Measurements from ENCODE around the gene GRB14. TPM values are rescaled to one million over a fixed set of nuclear protein-coding genes. Genes with fewer than 3 reads are reported as not detected.

The GRB14 gene
- total RNA-seq, 1 experiment from 2014 or later, result not detected

GRCh38 chr2:164485541-164485940 lies 135.7 kb downstream of the GRB14 start:
- Histone ChIP-seq H3K36me3 (ENCODE audit: control insufficient read depth, insufficient read depth, low read length) (no peaks in the 10 kb centered on the region), H3K27me3 (ENCODE audit: control insufficient read depth, insufficient read depth, low read length) (no peaks in the 10 kb centered on the region), H3K4me3 (ENCODE audit: low read depth in 2 of 2, low read length in 2 of 2) (no peak overlapping the region), H3K4me1 (ENCODE audit: control insufficient read depth, insufficient read depth, low read length) (no peaks in the 10 kb centered on the region), H3K9me3 (ENCODE audit: control insufficient read depth, insufficient read depth, low read depth, low read length) (no peaks in the 10 kb centered on the region), H3K27ac (ENCODE audit: low read length) (no peak overlapping the region)
- in situ Hi-C loops (cut with HindIII; ENCODE audit: low pct_unique_long_range_greater_than_20kb, low sequenced_read_pairs) (no loop called here), intact Hi-C loops (cut with micrococcal nuclease; ENCODE audit: unreplicated experiment) (no loop called here)
- ChIA-PET CTCF (no interaction called here), POLR2A (no interaction called here)
- BruUV-seq (replicated peaks), result no TSS peak
- DNase-seq (ENCODE audit: low read depth, low spot score) (no peak), ATAC-seq (no peak)
- no peak for TF ChIP-seq CTCF (IDR thresholded peaks at IDR 0.05)
- no peak for TF ChIP-seq POLR2AphosphoS5 (IDR thresholded peaks at IDR 0.05; ENCODE audit: low read depth, low read length)
- TF ChIP-seq SIN3A (IDR thresholded peaks at IDR 0.05; ENCODE audit: borderline replicate concordance, insufficient read depth, low read depth, low read length), result no peak
- no peak for TF ChIP-seq TCF7L2 (IDR thresholded peaks at IDR 0.05; ENCODE audit: low read depth, low read length)
- TF ChIP-seq, protein P1, sequence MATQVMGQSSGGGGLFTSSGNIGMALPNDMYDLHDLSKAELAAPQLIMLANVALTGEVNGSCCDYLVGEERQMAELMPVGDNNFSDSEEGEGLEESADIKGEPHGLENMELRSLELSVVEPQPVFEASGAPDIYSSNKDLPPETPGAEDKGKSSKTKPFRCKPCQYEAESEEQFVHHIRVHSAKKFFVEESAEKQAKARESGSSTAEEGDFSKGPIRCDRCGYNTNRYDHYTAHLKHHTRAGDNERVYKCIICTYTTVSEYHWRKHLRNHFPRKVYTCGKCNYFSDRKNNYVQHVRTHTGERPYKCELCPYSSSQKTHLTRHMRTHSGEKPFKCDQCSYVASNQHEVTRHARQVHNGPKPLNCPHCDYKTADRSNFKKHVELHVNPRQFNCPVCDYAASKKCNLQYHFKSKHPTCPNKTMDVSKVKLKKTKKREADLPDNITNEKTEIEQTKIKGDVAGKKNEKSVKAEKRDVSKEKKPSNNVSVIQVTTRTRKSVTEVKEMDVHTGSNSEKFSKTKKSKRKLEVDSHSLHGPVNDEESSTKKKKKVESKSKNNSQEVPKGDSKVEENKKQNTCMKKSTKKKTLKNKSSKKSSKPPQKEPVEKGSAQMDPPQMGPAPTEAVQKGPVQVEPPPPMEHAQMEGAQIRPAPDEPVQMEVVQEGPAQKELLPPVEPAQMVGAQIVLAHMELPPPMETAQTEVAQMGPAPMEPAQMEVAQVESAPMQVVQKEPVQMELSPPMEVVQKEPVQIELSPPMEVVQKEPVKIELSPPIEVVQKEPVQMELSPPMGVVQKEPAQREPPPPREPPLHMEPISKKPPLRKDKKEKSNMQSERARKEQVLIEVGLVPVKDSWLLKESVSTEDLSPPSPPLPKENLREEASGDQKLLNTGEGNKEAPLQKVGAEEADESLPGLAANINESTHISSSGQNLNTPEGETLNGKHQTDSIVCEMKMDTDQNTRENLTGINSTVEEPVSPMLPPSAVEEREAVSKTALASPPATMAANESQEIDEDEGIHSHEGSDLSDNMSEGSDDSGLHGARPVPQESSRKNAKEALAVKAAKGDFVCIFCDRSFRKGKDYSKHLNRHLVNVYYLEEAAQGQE (IDR thresholded peaks at IDR 0.05; ENCODE audit: insufficient read depth in 1 of 2, low read depth in 2 of 2, low read length in 1 of 2), result no peak

DNA sequence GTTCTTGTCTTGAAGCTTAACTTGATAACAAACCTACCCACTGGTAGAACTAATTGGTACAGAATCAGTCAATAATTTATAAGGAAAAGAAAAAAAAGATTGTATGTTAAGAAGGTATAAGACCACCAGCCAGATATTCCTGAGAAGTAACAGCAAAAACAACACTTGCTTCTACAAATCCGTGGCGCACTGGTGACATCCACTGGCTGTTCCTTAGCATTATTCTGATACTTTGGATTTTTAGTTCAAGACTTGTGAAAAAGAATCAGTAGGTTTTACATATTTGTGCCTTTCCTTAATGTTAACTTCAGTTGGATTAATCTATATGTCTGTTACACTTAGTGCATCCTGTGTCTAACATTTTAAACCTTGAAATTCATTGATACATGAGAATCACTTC lies 141.8 kb downstream of the GRB14 start:
- ATAC-seq (no peak), DNase-seq (ENCODE audit: low read depth, low spot score) (no peak)
- no peaks in the 10 kb centered on the region for H3K27me3 ChIP-seq (ENCODE audit: control insufficient read depth, insufficient read depth, low read length)
- intact Hi-C loops (cut with micrococcal nuclease; ENCODE audit: unreplicated experiment) (loop anchor here (5.0 kb wide), 2 partner anchors 1297 to 1312 kb away; no protein-coding TSS in a partner anchor), in situ Hi-C loops (cut with HindIII; ENCODE audit: low pct_unique_long_range_greater_than_20kb, low sequenced_read_pairs) (no loop called here)
- no peaks in the 10 kb centered on the region for H3K4me1 ChIP-seq (ENCODE audit: control insufficient read depth, insufficient read depth, low read length)
- no peaks in the 10 kb centered on the region for H3K9me3 ChIP-seq (ENCODE audit: control insufficient read depth, insufficient read depth, low read depth, low read length)
- no TSS peak for BruUV-seq (replicated peaks)
- H3K4me3 ChIP-seq (ENCODE audit: low read depth in 2 of 2, low read length in 2 of 2), result no peak overlapping the region
- no peak overlapping the region for H3K27ac ChIP-seq (ENCODE audit: low read length)
- TF ChIP-seq CTCF (IDR thresholded peaks at IDR 0.05), result peak; percentile 59; the same call in 1 of the 2 replicates
- no peak for TF ChIP-seq SIN3A (IDR thresholded peaks at IDR 0.05; ENCODE audit: borderline replicate concordance, insufficient read depth, low read depth, low read length)
- ChIA-PET POLR2A (no interaction called here), CTCF (no interaction called here)
- no peaks in the 10 kb centered on the region for H3K36me3 ChIP-seq (ENCODE audit: control insufficient read depth, insufficient read depth, low read length)

Measured in Panc1 (cell line).